Mesenchymal stem cell (in vitro differentiated cells and primary cell): ENCODE measurements around the gene TAF4.

Experiments
- DNase-seq: peaks from one replicate; pipeline ENCODE4 v3.0.0-alpha.2; 2013
- H2AFZ ChIP-seq: one replicate; pipeline ENCODE4 v1.6.1; 2013; ENCODE audit warnings: low read depth, mild to moderate bottlenecking, control low read depth, inconsistent platforms, low read length, moderate library complexity
- H2AK5ac ChIP-seq: 2 replicates; pipeline ENCODE4 v1.6.1; 2013; ENCODE audit warnings: low read length, moderate library complexity, mild to moderate bottlenecking, inconsistent platforms; ENCODE audit not compliant: severe bottlenecking
- H2BK120ac ChIP-seq: one replicate; pipeline ENCODE4 v1.6.1; 2013; ENCODE audit warnings: low read depth, mild to moderate bottlenecking, inconsistent platforms, low read length, moderate library complexity
- H2BK12ac ChIP-seq, 2 experiments: one replicate each; pipeline ENCODE4 v1.6.1; 2013; ENCODE audit warnings: inconsistent platforms in 2 of 2, low read length in 2 of 2, mild to moderate bottlenecking in 2 of 2, moderate library complexity in 2 of 2, control low read depth in 1 of 2
- H2BK15ac ChIP-seq: one replicate; pipeline ENCODE4 v1.6.1; 2013; ENCODE audit warnings: mild to moderate bottlenecking, low read depth, inconsistent platforms; ENCODE audit not compliant: poor library complexity, severe bottlenecking
- H2BK5ac ChIP-seq: 2 replicates; pipeline ENCODE4 v1.6.1; 2013; ENCODE audit warnings: low read depth, mild to moderate bottlenecking, low read length, control low read depth, inconsistent platforms; ENCODE audit not compliant: poor library complexity, severe bottlenecking
- H3K14ac ChIP-seq, 2 experiments: one replicate each; pipeline ENCODE4 v1.6.1; 2013; ENCODE audit warnings: inconsistent platforms in 2 of 2, low read length in 2 of 2, control low read depth in 1 of 2, mild to moderate bottlenecking in 1 of 2, moderate library complexity in 1 of 2
- H3K18ac ChIP-seq, 2 experiments: one replicate each; pipeline ENCODE4 v1.6.1; 2013; ENCODE audit warnings: inconsistent platforms in 2 of 2, low read length in 2 of 2, control low read depth in 1 of 2, low read depth in 1 of 2, mild to moderate bottlenecking in 1 of 2
- H3K23ac ChIP-seq, 2 experiments: one replicate each; pipeline ENCODE4 v1.6.1; 2013; ENCODE audit warnings: inconsistent platforms in 2 of 2, low read length in 2 of 2, mild to moderate bottlenecking in 2 of 2, moderate library complexity in 2 of 2, control low read depth in 1 of 2
- H3K27ac ChIP-seq: 2 replicates; pipeline ENCODE4 v1.5.1; 2013; ENCODE audit warnings: mild to moderate bottlenecking, moderate library complexity, low read length, control low read depth, inconsistent platforms; ENCODE audit not compliant: poor library complexity, severe bottlenecking
- H3K27me3 ChIP-seq, 2 experiments: 2 replicates each; pipeline versions ENCODE4 v1.6.1 to v1.7.0; 2013; ENCODE audit warnings: low read length in 2 of 2, mild to moderate bottlenecking in 2 of 2, moderate library complexity in 2 of 2, control low read depth in 1 of 2, inconsistent platforms in 1 of 2; ENCODE audit not compliant: control insufficient read depth in 1 of 2, insufficient read depth in 1 of 2
- H3K36me3 ChIP-seq, 2 experiments: 2 replicates each; pipeline versions ENCODE4 v1.6.1 to v1.7.0; 2013; ENCODE audit warnings: low read length in 2 of 2, control low read depth in 1 of 2, inconsistent platforms in 1 of 2, low read depth in 1 of 2, mild to moderate bottlenecking in 1 of 2; ENCODE audit not compliant: insufficient read depth in 2 of 2, control insufficient read depth in 1 of 2
- H3K4ac ChIP-seq, 2 experiments: one replicate each; pipeline ENCODE4 v1.6.1; 2013; ENCODE audit warnings: inconsistent platforms in 2 of 2, low read length in 2 of 2, mild to moderate bottlenecking in 2 of 2, moderate library complexity in 2 of 2, control low read depth in 1 of 2, low read depth in 1 of 2
- H3K4me1 ChIP-seq: 2 replicates; pipeline ENCODE4 v1.6.1; 2013; ENCODE audit warnings: low read depth, low read length, control low read depth; ENCODE audit not compliant: control insufficient read depth, insufficient read depth
- H3K4me2 ChIP-seq: 2 replicates; pipeline ENCODE4 v1.6.1; 2013; ENCODE audit warnings: low read length, mild to moderate bottlenecking, inconsistent platforms; ENCODE audit not compliant: poor library complexity, severe bottlenecking
- H3K4me3 ChIP-seq, 2 experiments: 2 replicates each; pipeline versions ENCODE4 v1.5.1 to v1.7.0; 2013; ENCODE audit warnings: low read length in 2 of 2, mild to moderate bottlenecking in 2 of 2, control low read depth in 1 of 2, low read depth in 1 of 2; ENCODE audit not compliant: insufficient read depth in 1 of 2
- H3K79me1 ChIP-seq: replicated peaks from 2 replicates; pipeline ENCODE4 v1.6.1; 2013; ENCODE audit warnings: mild to moderate bottlenecking, control low read depth, low read length, inconsistent platforms; ENCODE audit not compliant: poor library complexity, severe bottlenecking
- H3K9ac ChIP-seq: 2 replicates; pipeline ENCODE4 v1.7.0; 2013; ENCODE audit warnings: mild to moderate bottlenecking, low read length, moderate library complexity
- H3K9me3 ChIP-seq: 2 replicates; pipeline ENCODE4 v1.7.0; 2013; ENCODE audit warnings: mild to moderate bottlenecking, low read length; ENCODE audit not compliant: control insufficient read depth
- H4K8ac ChIP-seq: one replicate; pipeline ENCODE4 v1.6.1; 2013; ENCODE audit warnings: inconsistent platforms, mild to moderate bottlenecking, low read length, moderate library complexity
- H4K91ac ChIP-seq: one replicate; pipeline ENCODE4 v1.6.1; 2013; ENCODE audit warnings: mild to moderate bottlenecking, low read length, inconsistent platforms
- WGBS: methylation state at CpG from one replicate; pipeline ENCODE4 v1.1.7; 2013; ENCODE audit warnings: mixed read lengths; 5-methylcytosine and 5-hydroxymethylcytosine counted together

TAF4 gene

GRCh38 chr20:62007127-62007647, 58.5 kb downstream of the TAF4 start:
- Histone ChIP-seq H3K4me3 (no peak overlapping the region), H2AFZ (no peak overlapping the region), H2BK5ac (no peak overlapping the region), H3K14ac (no peak overlapping the region), H3K27ac (no peak overlapping the region), H3K4me2 (no peak overlapping the region), H2BK12ac (no peak overlapping the region), H4K91ac (no peak overlapping the region), H4K8ac (no peak overlapping the region), H3K9me3 (no peaks in the 10 kb centered on the region), H2BK120ac (no peak overlapping the region), H3K4me1 (no peaks in the 10 kb centered on the region), H3K27me3 (no peaks in the 10 kb centered on the region), H3K9ac (no peak overlapping the region), H3K36me3 (peaks cover 74 to 79% of the 10 kb centered on the region in 2 experiments), H3K18ac (no peak overlapping the region), H2AK5ac (no peak overlapping the region), H3K4ac (no peak overlapping the region), H2BK15ac (no peak overlapping the region), H3K79me1 (peaks cover 45% of the 10 kb centered on the region), H3K23ac (no peak overlapping the region)
- WGBS, result 92% methylated on average over 17 of the region's 17 CpGs
- no peak for DNase-seq

GRCh38 chr20:62006482-62006881, 59.2 kb downstream of the TAF4 start:
- no peak overlapping the region for H3K4ac ChIP-seq
- H2AK5ac ChIP-seq, result no peak overlapping the region
- no peak overlapping the region for H2AFZ ChIP-seq
- H2BK12ac ChIP-seq, result peak overlapping the region in 1 of 2 experiments; percentile 6
- H3K14ac ChIP-seq, result no peak overlapping the region
- H3K9ac ChIP-seq, result no peak overlapping the region
- H3K9me3 ChIP-seq, result no peaks in the 10 kb centered on the region
- no peak overlapping the region for H3K23ac ChIP-seq
- H4K8ac ChIP-seq, result no peak overlapping the region
- H4K91ac ChIP-seq, result no peak overlapping the region
- peaks cover 38% of the 10 kb centered on the region for H3K79me1 ChIP-seq
- WGBS, result 97% methylated on average over 28 of the region's 28 CpGs
- no peak overlapping the region for H3K18ac ChIP-seq
- peaks cover 77 to 79% of the 10 kb centered on the region in 2 experiments for H3K36me3 ChIP-seq
- H2BK15ac ChIP-seq, result no peak overlapping the region
- no peak overlapping the region for H2BK120ac ChIP-seq
- no peak overlapping the region for H3K27ac ChIP-seq
- no peak overlapping the region for H3K4me2 ChIP-seq
- no peaks in the 10 kb centered on the region for H3K4me1 ChIP-seq
- no peaks in the 10 kb centered on the region for H3K27me3 ChIP-seq
- H3K4me3 ChIP-seq, result no peak overlapping the region
- no peak overlapping the region for H2BK5ac ChIP-seq
- no peak for DNase-seq

GRCh38 chr20:62004614-62005013, 61.1 kb downstream of the TAF4 start:
- H3K4me2 ChIP-seq, result no peak overlapping the region
- H2BK12ac ChIP-seq, result no peak overlapping the region
- no peaks in the 10 kb centered on the region for H3K4me1 ChIP-seq
- H2BK120ac ChIP-seq, result no peak overlapping the region
- no peak overlapping the region for H2AK5ac ChIP-seq
- no peak overlapping the region for H3K27ac ChIP-seq
- no peak overlapping the region for H3K4ac ChIP-seq
- H3K9me3 ChIP-seq, result no peaks in the 10 kb centered on the region
- no peak overlapping the region for H3K9ac ChIP-seq
- DNase-seq, result no peak
- 98% methylated on average over 5 of the region's 5 CpGs for WGBS
- peaks cover 26% of the 10 kb centered on the region for H3K79me1 ChIP-seq
- no peak overlapping the region for H3K14ac ChIP-seq
- no peak overlapping the region for H3K4me3 ChIP-seq
- H3K18ac ChIP-seq, result no peak overlapping the region
- H2BK5ac ChIP-seq, result no peak overlapping the region
- H3K23ac ChIP-seq, result no peak overlapping the region
- no peak overlapping the region for H2AFZ ChIP-seq
- no peaks in the 10 kb centered on the region for H3K27me3 ChIP-seq
- H2BK15ac ChIP-seq, result no peak overlapping the region
- no peak overlapping the region for H4K8ac ChIP-seq
- H4K91ac ChIP-seq, result no peak overlapping the region
- H3K36me3 ChIP-seq, result peaks cover 86 to 92% of the 10 kb centered on the region in 2 experiments

GRCh38 chr20:62003567-62004405, 61.9 kb downstream of the TAF4 start:
- Histone ChIP-seq H2AK5ac (no peak overlapping the region), H3K4me2 (no peak overlapping the region), H4K91ac (no peak overlapping the region), H2BK15ac (no peak overlapping the region), H4K8ac (no peak overlapping the region), H2BK120ac (no peak overlapping the region), H3K27me3 (no peaks in the 10 kb centered on the region), H3K4me3 (no peak overlapping the region), H3K9me3 (no peaks in the 10 kb centered on the region), H3K4ac (no peak overlapping the region), H3K79me1 (peaks cover 20% of the 10 kb centered on the region), H2AFZ (no peak overlapping the region), H3K27ac (no peak overlapping the region), H2BK5ac (no peak overlapping the region), H3K4me1 (no peaks in the 10 kb centered on the region), H2BK12ac (no peak overlapping the region), H3K23ac (no peak overlapping the region), H3K14ac (no peak overlapping the region), H3K36me3 (peaks cover 87 to 92% of the 10 kb centered on the region in 2 experiments), H3K18ac (no peak overlapping the region), H3K9ac (no peak overlapping the region)
- WGBS, result 93% methylated on average over 24 of the region's 24 CpGs
- no peak for DNase-seq
